ENCODE measurements around the gene POM121L12.

GRCh38 chr7:53002389-53002788 lies 33.0 kb upstream of the POM121L12 start:
- no peak for TF ChIP-seq BRCA1 (CRISPR knock-in tag; IDR thresholded peaks at IDR 0.05)
- TF ChIP-seq DR1 (CRISPR knock-in tag; IDR thresholded peaks at IDR 0.05) = no peak
- TF ChIP-seq TAF1 (CRISPR knock-in tag; IDR thresholded peaks at IDR 0.05) = no peak
- TF ChIP-seq, protein P1, sequence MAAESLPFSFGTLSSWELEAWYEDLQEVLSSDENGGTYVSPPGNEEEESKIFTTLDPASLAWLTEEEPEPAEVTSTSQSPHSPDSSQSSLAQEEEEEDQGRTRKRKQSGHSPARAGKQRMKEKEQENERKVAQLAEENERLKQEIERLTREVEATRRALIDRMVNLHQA (CRISPR knock-in tag; IDR thresholded peaks at IDR 0.05) = no peak
- TF ChIP-seq, protein P2, sequence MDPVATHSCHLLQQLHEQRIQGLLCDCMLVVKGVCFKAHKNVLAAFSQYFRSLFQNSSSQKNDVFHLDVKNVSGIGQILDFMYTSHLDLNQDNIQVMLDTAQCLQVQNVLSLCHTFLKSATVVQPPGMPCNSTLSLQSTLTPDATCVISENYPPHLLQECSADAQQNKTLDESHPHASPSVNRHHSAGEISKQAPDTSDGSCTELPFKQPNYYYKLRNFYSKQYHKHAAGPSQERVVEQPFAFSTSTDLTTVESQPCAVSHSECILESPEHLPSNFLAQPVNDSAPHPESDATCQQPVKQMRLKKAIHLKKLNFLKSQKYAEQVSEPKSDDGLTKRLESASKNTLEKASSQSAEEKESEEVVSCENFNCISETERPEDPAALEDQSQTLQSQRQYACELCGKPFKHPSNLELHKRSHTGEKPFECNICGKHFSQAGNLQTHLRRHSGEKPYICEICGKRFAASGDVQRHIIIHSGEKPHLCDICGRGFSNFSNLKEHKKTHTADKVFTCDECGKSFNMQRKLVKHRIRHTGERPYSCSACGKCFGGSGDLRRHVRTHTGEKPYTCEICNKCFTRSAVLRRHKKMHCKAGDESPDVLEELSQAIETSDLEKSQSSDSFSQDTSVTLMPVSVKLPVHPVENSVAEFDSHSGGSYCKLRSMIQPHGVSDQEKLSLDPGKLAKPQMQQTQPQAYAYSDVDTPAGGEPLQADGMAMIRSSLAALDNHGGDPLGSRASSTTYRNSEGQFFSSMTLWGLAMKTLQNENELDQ (CRISPR knock-in tag; IDR thresholded peaks at IDR 0.05; ENCODE audit: borderline replicate concordance) = no peak

Data from HepG2 (cell line).